ENCODE data around the gene PTH1R.
"Not testable (repeated sequence)": the region's sequence is repeated elsewhere in the genome, so short reads cannot be mapped to it uniquely, and the experiment has no call there.

The PTH1R gene

DNA sequence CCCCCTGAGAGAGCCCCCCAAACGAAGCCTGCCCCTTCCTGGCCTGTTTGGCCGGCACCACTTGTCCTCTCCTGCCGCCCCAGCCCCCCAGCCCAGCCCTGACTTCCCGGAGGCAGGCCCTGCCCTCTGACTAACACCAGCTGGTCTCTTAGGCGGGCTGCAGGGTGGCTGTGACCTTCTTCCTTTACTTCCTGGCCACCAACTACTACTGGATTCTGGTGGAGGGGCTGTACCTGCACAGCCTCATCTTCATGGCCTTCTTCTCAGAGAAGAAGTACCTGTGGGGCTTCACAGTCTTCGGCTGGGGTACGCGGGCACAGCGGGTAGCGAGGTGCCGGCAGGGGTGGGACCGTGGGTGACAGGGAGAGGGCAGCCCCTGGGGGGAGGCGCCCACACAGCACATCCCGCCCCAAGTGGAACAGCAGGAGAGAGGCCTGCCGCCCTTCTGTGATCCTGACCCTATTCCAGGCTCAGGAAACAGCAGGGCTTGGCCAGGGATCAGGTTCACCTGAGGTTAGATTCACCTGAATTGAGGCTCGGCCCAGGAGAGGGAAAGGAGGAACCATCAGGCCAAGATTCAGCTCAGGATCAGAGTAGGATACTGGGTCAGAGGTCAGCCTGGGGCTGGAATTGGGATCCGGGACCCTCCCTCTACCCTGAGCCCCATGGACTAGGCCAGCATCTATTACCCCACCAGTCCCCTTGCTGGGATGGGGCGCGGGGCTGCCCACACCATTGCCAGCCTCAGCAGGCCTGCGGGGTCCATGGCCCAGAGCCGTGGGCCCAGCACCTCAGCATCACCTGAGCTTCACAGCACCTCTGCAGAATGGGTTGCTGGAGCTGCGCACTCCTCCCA is 21.9 kb downstream of the PTH1R start:
- DNase-seq (ENCODE audit: low read depth), result no peak

DNA sequence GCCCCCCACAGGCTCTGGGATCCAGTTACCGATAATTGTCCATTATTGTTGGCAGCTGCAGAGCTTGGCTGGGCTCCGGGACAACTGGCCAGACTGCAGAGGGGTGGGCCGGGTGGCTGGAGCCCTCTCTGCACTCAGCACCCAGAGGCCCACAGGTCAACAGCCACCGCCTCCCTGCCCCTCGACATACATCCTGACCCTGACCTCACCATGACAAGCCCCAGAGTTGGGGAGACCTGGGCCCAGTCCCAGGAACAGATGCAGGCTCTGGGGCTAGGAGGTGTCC is 22.4 kb downstream of the PTH1R start:
- DNase-seq (ENCODE audit: low read depth), result no peak

DNA sequence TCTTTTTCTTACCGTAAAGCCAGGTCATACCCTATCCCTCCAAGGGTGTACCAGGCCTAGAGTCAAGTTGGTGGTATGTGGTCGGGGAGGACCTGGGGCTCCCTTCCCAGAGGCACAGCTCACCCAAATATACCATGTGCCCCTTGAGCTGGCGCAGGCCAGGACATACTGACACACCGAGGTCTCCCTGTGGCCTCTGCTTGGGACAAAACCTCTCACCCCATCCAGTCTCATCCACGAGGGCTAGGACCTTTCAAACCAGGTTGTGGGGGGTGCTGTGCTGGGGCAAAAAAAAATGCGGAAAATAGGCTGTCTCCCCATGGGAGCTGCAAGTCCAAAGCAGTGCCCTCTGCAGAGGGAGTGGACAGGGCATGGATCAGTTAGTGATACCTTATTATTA is 22.8 kb downstream of the PTH1R start:
- no peak for DNase-seq (ENCODE audit: low read depth)

DNA sequence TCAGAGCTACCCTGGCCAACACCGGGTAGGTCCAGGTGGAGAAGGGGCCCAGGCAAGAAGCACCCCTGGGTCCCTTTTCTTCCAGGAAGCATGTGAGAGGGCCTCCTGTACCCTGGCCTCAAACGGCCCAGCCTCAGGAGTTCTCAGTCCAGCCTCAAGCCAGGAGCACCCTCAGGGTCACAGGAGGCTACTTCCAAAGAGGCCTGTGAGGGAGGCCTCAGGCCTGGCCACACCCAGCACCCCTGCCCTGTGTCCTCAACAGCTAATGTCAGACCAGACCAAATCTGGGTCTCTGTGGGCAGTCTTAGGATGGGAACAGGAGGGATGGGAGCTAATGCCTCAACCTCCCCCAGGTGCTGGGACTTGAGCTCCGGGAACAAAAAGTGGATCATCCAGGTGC is 23.5 kb downstream of the PTH1R start:
- no peak for DNase-seq (ENCODE audit: low read depth)

DNA sequence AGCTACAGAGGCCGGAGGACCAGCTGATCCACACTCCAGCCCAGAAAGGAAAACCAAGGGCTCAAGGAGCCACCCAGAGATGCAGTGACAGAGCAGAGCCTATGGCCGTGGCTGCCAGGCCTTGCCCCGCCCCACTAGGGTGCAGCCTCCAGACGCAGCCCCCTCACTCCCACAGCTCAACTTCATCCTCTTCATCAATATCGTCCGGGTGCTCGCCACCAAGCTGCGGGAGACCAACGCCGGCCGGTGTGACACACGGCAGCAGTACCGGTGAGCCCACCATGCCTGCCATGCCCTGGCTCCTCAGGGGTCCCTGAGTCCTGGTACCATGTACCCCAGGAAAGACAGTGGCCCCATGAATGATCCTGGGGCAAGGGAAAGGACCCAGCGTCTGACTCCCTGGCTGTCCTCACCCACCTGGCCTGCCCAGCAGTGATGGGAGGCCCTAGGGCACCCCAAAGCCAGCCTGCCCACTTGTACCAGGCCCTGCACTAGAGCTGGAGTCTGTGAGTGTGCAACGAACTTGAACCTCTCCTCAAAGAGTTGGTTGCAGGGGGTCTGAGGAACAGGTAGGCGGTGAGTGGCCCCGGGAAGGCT is 24.2 kb downstream of the PTH1R start:
- no peak for DNase-seq (ENCODE audit: low read depth)

DNA sequence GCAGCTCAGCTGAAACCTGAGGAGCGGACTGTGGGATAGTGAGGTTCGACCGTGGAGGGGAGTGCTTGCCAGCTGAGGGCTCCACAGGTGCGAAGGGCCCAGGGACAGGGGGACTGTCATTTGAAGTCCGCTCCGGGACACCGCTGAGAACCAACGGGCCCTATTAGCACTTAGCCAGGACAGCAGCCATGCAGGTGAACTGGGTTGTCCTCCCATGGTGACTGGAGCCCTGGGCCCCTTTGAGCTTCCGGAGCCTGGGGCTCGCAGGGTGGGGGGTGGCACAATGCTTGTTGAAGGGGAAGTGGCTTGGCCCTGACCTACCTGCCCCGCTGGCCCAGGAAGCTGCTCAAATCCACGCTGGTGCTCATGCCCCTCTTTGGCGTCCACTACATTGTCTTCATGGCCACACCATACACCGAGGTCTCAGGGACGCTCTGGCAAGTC is 24.7 kb downstream of the PTH1R start:
- no peak for DNase-seq (ENCODE audit: low read depth)

DNA sequence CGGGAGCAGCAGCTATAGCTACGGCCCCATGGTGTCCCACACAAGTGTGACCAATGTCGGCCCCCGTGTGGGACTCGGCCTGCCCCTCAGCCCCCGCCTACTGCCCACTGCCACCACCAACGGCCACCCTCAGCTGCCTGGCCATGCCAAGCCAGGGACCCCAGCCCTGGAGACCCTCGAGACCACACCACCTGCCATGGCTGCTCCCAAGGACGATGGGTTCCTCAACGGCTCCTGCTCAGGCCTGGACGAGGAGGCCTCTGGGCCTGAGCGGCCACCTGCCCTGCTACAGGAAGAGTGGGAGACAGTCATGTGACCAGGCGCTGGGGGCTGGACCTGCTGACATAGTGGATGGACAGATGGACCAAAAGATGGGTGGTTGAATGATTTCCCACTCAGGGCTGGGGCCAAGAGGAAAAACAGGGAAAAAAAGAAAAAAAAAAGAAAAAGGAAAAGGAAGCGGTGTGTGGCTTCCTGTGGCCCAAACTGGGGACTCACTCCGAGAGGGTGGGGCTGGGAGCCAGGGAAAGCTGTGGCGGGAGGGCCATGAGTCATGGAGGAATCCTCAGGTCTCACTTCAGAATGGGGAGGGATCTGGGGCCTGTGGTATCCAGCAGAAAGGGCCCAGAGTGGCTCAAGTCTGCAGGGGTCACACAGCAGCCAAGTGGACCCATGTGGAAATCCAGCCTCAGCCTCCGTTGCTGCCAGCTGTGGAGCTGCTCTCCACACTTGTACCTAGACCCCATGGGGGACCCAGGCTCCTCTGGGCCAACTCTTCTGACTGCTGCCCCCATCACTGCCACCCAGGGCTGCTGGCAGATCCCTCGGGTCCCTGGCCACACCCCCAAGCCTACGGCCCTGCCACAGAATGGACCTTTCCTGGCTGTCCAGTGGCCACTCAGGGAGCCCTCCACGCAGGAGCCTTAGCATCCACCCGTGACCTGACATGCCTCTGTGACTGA is 26.1 kb downstream of the PTH1R start:
- DNase-seq (ENCODE audit: low read depth), result no peak

DNA sequence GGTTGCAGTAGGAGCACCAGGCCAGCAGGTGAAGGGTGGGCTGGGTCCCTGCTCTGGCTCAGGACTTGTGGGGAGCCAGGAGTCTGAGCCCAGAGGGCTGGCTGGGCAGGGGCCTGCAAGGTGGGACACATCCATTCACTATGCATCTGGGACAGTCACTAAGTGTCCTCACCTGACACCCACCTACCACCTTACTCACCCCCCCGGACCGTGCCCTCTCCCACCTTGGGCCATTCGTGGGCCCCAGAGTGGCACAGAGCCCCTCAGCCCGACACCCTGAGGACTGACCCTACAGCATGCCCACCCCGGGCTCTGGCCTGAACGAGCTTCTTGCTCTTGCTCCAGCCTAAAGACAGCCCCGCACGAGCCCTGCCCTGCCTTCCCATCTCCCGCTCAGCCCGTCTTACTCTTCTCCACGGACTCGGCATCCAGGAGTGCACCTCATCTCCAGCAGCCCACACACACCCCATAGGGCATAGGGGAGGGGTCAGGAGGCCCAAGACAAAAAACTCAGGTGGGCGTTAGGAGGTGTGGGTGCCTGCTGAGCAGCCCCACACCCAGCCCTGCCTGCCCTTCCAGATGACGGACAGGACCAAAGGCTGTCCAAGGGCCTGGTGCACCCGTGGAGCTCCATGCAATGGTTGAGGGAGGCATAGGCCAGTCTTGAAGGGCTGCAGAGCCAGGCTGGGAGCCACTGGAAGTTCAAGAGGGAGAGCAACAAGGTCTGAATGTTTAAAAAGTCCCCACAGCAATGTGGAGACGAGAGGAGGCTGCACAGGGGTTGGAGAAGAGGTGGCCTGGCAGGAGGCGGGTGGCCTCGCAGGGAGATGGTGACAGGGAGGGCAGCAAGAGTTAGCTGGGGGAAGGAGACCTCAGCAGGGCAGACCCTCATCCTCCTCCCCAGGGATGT is 27.0 kb downstream of the PTH1R start:
- DNase-seq (ENCODE audit: low read depth), result no peak

DNA sequence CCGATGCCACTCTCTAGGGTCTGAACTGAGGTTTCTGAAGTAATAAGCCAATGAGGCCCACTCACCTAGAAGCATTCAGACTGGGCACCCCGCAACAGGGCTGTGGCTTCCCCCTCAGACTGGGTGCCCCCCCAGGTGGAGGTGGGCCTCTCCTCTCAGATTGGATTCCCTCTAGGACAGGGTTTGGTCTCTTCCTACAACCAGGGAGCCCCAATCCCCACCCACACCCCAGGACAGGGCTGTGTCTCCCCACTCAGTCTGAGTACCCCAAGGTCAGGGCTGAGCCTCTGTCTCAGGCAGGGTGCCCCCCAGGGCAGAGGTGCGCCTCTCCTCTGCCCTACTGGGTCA is 27.7 kb downstream of the PTH1R start:
- DNase-seq (ENCODE audit: low read depth), result no peak

DNA sequence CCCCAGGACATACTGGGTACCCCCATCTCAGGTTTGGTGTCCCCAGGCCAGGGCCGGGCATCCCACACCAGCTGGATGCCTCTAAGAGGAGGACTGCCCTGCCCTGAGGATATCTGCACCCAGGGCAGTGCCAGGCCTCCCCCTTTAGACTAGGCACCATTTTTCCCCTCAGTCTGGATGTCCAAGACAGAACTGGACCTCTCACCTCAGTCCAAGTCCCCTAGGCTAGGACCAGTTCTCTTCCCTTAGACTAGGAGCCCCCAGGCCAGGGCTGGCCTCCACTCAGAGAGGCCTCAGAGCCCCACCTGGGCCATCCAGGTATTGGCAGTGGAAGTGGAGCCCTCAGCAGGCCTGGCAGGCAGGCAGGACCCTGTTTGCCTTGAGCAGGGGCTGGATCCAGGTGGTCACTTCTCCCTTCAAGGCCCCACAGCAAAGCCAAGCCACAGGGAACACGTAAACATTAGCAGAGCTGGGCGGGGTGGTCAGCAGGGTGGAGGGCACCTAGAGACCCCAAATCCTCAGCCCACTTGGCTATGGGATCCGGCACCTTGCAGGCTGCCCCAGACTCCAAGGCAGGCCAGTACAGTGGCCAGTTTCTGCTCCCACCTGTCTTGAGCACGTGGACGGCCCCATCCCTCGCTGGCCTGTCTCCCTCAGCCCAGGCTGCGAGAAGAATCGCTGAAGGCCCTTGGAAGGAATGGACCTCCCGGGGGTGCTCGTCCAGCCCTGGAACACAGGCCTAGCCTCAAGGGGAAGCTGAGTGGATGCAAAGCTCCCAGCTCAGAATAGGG is 28.3 kb downstream of the PTH1R start:
- no peak for DNase-seq (ENCODE audit: low read depth)

DNA sequence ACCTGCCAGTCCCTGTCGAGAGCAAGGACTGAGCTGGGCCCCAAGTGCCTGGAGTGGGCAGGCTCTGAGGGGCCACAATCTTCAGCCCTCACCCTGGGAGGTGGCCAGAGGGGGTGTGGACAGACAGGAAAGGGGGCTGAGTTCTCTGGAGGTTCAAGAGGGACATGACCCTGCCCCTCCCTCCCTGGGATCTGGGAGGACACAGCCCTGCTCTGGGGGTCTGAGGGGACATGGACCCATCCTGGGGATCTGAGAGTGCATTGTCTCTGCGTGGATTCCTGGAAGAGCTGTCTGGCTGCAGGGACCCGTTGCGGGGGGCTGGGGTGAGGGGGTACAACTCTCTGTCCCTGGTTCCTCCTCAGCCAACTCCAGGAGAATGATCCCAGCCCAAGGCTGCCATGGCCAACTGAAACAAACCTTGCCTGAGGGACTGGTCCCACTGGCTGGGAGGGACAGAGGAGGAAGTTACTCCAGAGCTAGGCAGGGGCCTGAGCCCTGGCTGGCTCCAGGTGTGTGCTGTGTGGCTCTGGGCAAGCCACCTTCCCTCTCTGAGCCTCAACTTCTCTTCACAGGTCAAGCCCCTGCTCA is 29.0 kb downstream of the PTH1R start:
- DNase-seq (ENCODE audit: low read depth), result no peak

DNA sequence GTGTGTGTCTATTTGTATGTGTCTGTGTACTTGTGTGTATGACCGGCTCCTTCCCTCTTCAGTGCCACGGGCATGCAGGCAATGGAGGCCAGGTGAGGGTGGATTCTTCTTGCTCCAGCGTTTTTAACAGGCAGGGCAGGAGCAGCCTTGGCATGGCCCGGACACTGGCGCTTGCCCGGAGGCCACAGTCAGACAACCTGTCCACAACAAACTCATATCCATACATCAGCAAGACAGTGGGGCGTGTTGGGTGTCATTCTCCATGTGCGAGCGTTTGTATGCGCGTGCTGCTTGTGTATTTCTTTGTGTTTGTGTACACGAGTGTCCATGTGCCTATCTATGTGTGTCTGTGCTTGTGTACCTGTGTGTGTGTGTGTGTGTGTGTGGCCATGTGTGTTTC is 29.8 kb downstream of the PTH1R start:
- DNase-seq (ENCODE audit: low read depth), result no peak

DNA sequence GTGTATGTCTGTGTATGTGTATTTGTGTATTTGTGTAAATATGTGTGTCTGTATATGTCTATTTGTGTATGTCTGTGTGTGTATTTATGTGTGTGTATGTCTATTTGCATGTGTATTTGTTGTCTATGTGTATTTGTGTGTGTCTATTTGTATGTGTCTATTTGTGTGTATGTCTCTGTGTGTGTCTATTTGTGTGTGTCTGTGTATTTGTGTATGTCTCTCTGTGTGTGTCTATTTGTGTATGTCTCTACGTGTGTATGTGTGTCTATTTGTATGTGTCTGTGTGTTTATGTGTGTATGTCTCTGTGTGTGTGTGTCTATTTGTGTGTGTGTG is 30.4 kb downstream of the PTH1R start:
- DNase-seq (ENCODE audit: low read depth), result no peak

DNA sequence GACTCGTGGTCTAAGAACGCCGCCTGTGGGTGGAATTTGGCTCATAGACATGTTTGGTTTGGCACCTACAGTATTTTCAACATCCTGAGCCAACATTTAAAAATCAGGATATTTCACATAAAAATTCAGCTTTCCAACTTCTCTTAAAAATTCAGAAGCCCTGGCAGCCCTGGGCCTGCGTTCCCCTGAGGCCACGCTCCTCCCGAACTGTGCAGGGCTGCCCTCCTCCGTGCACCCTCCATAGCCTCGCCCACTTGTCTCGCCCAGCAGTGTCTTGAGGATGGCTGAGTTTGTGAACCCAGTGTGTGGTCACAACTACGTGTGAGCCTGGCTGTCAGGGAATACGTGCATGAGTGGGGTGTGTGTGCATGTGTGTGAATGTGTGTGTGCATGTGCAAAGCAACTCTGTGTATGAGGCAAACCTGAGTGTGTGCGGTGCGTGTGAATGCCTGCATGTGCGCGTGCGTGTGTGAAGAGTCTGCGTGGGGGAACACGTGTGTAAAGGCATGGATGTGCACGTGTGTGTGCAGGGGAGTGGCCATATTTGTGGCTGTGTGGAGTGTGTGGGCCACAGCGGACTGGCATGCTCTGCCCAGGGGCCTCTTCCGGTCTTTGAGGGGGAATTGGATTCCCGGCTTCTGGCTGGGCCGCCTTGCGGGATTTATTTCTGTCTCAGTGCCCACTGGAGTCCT is 30.9 kb downstream of the PTH1R start:
- DNase-seq (ENCODE audit: low read depth), result no peak

DNA sequence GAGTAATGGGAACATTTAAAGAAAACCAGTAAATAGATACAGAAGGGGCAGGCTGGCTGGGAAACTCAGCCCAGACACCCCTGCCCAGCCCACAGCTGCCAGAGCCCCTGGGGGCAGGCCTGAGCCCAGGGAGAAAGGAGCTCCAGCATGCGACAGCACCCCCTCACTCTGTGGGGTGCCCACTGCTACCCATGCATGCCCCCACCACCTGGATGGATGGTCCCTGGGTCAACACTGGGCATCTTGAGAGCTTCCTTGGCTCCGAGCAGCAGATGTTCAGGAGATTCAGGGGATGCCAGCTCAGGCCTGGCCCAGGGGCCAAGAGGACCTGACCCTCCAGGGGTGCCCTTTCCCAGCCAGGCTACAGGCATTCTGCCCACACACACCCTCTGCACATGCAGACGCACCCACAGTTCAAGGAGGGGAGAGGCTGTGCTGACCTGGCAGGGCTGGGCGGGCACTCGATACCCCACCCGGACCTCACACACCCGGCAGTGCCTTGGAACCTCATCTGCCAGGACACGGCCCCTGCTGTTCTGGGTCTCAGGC is 31.5 kb downstream of the PTH1R start:
- no peak for DNase-seq (ENCODE audit: low read depth)

DNA sequence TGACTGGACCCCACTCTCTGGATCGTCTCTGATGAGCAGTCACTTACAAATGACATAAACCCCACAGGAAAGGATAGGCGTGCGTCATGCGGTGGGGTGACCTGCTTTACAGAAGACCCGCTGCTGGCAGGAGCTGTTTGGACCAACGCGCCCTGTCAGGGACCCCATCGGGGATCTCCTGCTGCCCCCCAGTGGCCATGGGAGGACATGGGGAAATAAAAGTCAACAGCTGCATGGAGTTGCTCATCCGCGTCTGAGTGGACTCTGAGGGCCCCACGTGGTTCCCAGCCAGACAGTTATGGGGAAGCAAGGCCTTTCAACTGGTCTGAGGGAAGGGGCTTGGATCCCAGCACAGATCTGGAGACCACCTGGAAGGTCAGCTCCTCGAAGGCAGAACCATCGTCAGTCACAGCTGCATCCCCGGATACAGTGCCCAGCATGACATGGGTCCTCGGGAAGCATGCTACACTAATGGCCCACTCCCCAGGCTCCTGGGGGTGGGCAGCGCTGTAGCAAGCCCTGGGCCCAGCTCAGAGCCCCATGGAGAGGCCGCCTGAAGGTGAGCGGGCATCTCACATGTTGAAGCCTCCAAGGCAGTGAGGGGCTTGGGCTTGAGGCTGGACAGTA is 32.1 kb downstream of the PTH1R start:
- DNase-seq (ENCODE audit: low read depth), result peak; percentile 69

DNA sequence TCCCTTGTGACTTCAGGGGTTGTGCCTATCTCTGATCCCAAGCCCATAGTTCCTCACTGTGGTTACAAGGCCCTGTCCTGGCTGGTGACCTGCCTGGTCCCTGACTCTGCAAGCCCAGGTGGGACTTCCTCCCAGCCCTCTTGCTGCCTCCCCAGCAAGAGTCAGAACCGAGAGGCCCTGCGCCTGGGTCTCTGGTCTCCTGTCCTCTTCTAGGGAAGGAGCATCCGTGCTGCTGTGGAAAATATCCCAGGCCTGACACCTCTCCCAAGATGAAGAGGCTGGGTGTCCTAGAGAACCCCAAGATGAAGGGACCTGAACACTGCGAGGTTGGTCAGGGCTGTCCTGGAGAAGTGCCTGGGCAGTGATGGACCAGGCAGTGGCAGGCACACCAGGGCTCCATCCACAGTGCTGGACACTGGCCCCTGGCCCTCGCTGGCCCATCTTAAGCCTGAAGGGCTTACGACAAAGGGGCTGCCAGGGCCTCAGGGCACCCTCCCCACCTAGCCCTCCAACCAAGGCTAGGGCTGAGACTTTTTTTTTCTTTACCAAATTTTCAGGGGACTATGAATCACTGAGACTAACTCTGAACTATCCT is 32.7 kb downstream of the PTH1R start:
- no peak for DNase-seq (ENCODE audit: low read depth)

DNA sequence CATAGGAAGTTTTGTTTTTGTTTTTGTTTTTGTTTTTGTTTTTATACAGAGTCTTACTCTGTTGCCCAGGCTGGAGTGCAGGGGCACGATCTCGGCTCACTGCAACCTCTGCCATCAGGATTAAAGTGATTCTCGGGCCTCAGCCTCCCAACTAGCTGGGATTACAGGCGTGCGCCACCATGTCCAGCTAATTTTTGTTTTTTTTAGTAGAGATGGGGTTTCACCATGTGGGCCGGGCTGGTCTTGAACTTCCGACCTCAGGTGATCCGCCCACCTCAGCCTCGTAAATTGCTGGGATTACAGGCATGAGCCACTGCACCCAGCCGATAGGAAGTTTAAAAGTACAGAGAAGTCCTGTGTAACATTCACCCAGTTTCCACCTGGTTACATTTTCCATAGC is 33.4 kb downstream of the PTH1R start:
- DNase-seq (ENCODE audit: low read depth), result not testable (repeated sequence)

DNA sequence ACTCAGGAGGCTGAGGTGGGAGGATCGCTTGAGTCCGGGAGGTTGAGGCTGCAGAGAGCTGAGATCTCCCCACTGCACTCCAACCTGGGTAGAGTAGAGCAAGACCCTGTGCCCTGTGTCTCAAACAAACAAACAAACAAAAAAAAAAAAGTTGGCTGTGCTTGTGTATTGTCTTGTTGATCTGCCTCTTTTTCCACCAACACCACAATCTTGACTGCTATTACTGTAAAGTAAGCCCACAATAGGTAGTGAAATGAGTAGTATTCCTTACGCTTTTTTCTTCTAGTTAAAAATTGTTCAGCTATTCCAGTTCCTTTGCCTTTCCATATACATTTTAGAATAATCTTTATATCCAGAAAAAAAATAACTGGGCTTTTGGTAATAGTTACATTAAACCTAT is 35.5 kb downstream of the PTH1R start:
- DNase-seq (ENCODE audit: low read depth), result no peak
